SU-DHL-6 (cell line): Measurements from ENCODE around the gene CCDC61.

Experiments
- H2AFZ ChIP-seq: fragments of 200-600 bp; sonication (generic); 2 replicates; pipeline ENCODE4 v1.6.1; 2014; ENCODE audit warnings: low read depth, mild to moderate bottlenecking, moderate library complexity, mixed read lengths, antibody characterized with exemption, low read length; ENCODE audit not compliant: severe bottlenecking
- H3F3A ChIP-seq: fragments of 200-600 bp; shearing (Covaris generic); 2 replicates; pipeline ENCODE4 v1.6.0; 2016; ENCODE audit warnings: antibody characterized with exemption, mild to moderate bottlenecking; ENCODE audit not compliant: insufficient read depth
- H3K27ac ChIP-seq: fragments of 200-600 bp; sonication (generic); 2 replicates; pipeline ENCODE4 v1.5.1; 2016; ENCODE audit warnings: low read depth, mild to moderate bottlenecking, low read length, moderate library complexity, mixed read lengths
- H3K27me3 ChIP-seq: fragments of 200-600 bp; sonication (generic), shearing (Covaris generic); 2 replicates; pipeline ENCODE4 v1.6.0; 2014; ENCODE audit warnings: mild to moderate bottlenecking, low read length
- H3K36me3 ChIP-seq: fragments of 200-600 bp; sonication (generic); 2 replicates; pipeline ENCODE4 v1.6.1; 2014; ENCODE audit warnings: mild to moderate bottlenecking, low read length, mixed read lengths
- H3K4me2 ChIP-seq: fragments of 300-600, 200-600 bp; shearing (Covaris generic), sonication (generic); 2 replicates; pipeline ENCODE4 v1.6.0; 2014; ENCODE audit warnings: low read length, low read depth, mild to moderate bottlenecking; ENCODE audit not compliant: poor library complexity, severe bottlenecking
- H3K4me3 ChIP-seq: fragments of 200-600 bp; sonication (generic); 2 replicates; pipeline ENCODE4 v1.5.1; 2014; ENCODE audit warnings: antibody characterized with exemption, low read length, mild to moderate bottlenecking, mixed read lengths; ENCODE audit not compliant: insufficient read depth, poor library complexity, severe bottlenecking
- H3K79me2 ChIP-seq: fragments of 200-600 bp; sonication (generic); 2 replicates; pipeline ENCODE4 v1.6.1; 2014; ENCODE audit warnings: mild to moderate bottlenecking, low read length, moderate library complexity; ENCODE audit not compliant: insufficient read depth
- H3K9ac ChIP-seq: fragments of 200-600 bp; sonication (generic); 2 replicates; pipeline ENCODE4 v1.7.0; 2014; ENCODE audit warnings: mild to moderate bottlenecking, low read length
- H3K9me2 ChIP-seq: fragments of 200-600 bp; sonication (generic); replicated peaks from 2 replicates; pipeline ENCODE4 v1.6.1; 2014; ENCODE audit warnings: low read length; ENCODE audit not compliant: insufficient read depth
- H3K9me3 ChIP-seq: fragments of 200-600 bp; sonication (generic); 2 replicates; pipeline ENCODE4 v1.6.1; 2014; ENCODE audit warnings: low read length, mixed read lengths; ENCODE audit not compliant: insufficient read depth
- H4K20me1 ChIP-seq: fragments of 200-600 bp; sonication (generic); 2 replicates; pipeline ENCODE4 v1.6.1; 2014; ENCODE audit warnings: low read depth, mild to moderate bottlenecking, antibody characterized with exemption, low read length, moderate library complexity, mixed read lengths
- CTCF ChIP-seq: fragments of 200-600 bp; sonication (generic); IDR thresholded peaks from one replicate; pipeline ENCODE4 v1.5.1; 2017; ENCODE audit warnings: antibody characterized with exemption, mild to moderate bottlenecking, low read length, moderate library complexity; ENCODE audit not compliant: insufficient read depth, poor library complexity, severe bottlenecking
- EZH2phosphoT487 ChIP-seq: fragments of 200-600 bp; sonication (generic), shearing (Covaris generic); conservative IDR thresholded peaks from 2 replicates; pipeline ENCODE4 v1.6.1; 2018; ENCODE audit warnings: mild to moderate bottlenecking, antibody characterized with exemption, low read length, moderate library complexity, mixed read lengths

The CCDC61 gene

GRCh38 chr19:45955905-45956608 is 39.2 kb upstream of the CCDC61 start:
- no peaks in the 10 kb centered on the region for H4K20me1 ChIP-seq
- no peaks in the 10 kb centered on the region for H3K27me3 ChIP-seq
- H2AFZ ChIP-seq, result no peak overlapping the region
- no peaks in the 10 kb centered on the region for H3K36me3 ChIP-seq
- no peaks in the 10 kb centered on the region for H3K9me2 ChIP-seq
- no peak overlapping the region for H3K4me3 ChIP-seq
- no peak overlapping the region for H3K9ac ChIP-seq
- no peaks in the 10 kb centered on the region for H3K79me2 ChIP-seq
- TF ChIP-seq EZH2phosphoT487 (no peak), CTCF (no peak)
- H3K4me2 ChIP-seq, result no peak overlapping the region
- no peak overlapping the region for H3K27ac ChIP-seq
- no peaks in the 10 kb centered on the region for H3K9me3 ChIP-seq
- no peaks in the 10 kb centered on the region for H3F3A ChIP-seq

GRCh38 chr19:45958320-45958719 is 36.9 kb upstream of the CCDC61 start:
- H3K79me2 ChIP-seq, result no peaks in the 10 kb centered on the region
- no peaks in the 10 kb centered on the region for H3K9me3 ChIP-seq
- no peak overlapping the region for H2AFZ ChIP-seq
- no peaks in the 10 kb centered on the region for H3K9me2 ChIP-seq
- TF ChIP-seq CTCF (no peak), EZH2phosphoT487 (no peak)
- no peak overlapping the region for H3K4me2 ChIP-seq
- no peak overlapping the region for H3K9ac ChIP-seq
- H3F3A ChIP-seq, result no peaks in the 10 kb centered on the region
- no peak overlapping the region for H3K27ac ChIP-seq
- no peaks in the 10 kb centered on the region for H3K27me3 ChIP-seq
- no peak overlapping the region for H3K4me3 ChIP-seq
- no peaks in the 10 kb centered on the region for H4K20me1 ChIP-seq
- no peaks in the 10 kb centered on the region for H3K36me3 ChIP-seq

GRCh38 chr19:45958769-45959516 is 36.3 kb upstream of the CCDC61 start:
- no peaks in the 10 kb centered on the region for H3K27me3 ChIP-seq

More at GRCh38 chr19:45958769-45959516, 36.3 kb upstream of the CCDC61 start:
- Histone ChIP-seq H4K20me1 (no peaks in the 10 kb centered on the region), H2AFZ (no peak overlapping the region), H3K9me3 (no peaks in the 10 kb centered on the region), H3K36me3 (no peaks in the 10 kb centered on the region), H3K9me2 (no peaks in the 10 kb centered on the region), H3K79me2 (no peaks in the 10 kb centered on the region), H3K4me2 (no peak overlapping the region), H3F3A (no peaks in the 10 kb centered on the region), H3K27ac (no peak overlapping the region), H3K9ac (no peak overlapping the region), H3K4me3 (no peak overlapping the region)
- TF ChIP-seq CTCF, result no peak
- no peak for TF ChIP-seq EZH2phosphoT487
